Measurements from ENCODE around the gene RIPPLY2.

Gene RIPPLY2

DNA sequence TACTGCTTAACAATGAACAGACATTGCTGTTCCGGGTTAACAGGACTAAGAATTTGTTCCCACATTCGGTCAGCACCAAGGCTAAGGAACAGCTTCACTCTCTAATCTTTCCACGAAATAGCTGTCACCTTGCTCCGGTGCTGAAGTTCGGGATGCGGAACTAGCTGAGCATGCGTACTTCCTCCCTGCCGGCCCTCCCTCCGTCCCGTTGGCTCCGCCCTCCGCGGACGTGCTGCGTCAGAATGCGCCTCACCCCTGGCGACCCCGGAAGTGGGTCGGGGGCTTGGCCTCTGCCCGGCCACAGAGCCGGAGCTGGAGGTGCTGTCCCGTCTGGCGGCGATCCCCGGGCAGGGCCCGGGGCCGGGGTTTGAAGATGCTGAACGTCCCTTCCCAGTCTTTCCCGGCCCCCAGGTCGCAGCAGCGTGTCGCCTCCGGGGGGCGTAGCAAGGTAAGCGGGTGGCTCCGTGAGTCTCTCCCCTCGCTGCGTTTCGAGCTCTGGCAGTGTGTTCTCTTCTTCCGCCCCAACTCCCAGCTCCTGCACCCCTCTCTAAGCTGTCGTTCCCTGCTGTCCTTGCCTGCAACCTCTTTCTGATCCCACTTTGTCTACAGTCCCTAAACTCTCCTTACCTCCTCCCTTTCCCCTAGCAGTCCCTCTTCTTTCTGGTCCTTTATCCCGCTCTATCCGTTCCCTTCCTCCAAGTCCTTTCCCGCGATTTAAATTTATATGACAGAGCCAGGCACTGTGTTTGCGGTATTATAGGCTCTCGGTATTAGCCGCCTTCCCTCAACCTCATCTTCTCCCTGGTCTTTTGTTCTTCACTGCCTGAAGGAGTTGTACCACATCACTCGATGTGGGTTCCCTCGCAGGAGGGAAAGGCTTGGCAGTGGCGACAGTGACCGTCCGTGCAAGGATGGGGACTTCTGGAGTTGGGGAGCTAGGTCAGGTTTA, 6.5 kb downstream of the RIPPLY2 start, which contains the start of gene CYB5R4:
Gene CYB5R4 (plus strand): TSS at position 280 of the 949 bp plus-strand sequence. CDS start 94 bp downstream, at position 374.
- Histone ChIP-seq H3K4me1 (ENCODE audit: control insufficient read depth in 2 of 2, insufficient read depth in 2 of 2, low read length in 2 of 2) (peaks cover 7 to 8% of the 10 kb centered on the region in 2 donors), H3K9me3 (ENCODE audit: control insufficient read depth in 2 of 2, low read length in 2 of 2) (no peaks in the 10 kb centered on the region), H3K36me3 (ENCODE audit: control insufficient read depth in 2 of 2, insufficient read depth in 2 of 2, low read length in 2 of 2) (no peaks in the 10 kb centered on the region), H3K27ac (ENCODE audit: low read depth in 2 of 2, low read length in 2 of 2) (peak within 1 kb of the TSS; percentile 49 to 81), H3K27me3 (ENCODE audit: control insufficient read depth in 2 of 2, insufficient read depth in 2 of 2, low read length in 2 of 2) (peaks cover 2 to 9% of the 10 kb centered on the region in 2 donors), H3K4me3 (ENCODE audit: low read length in 2 of 2) (peak within 1 kb of the TSS; percentile 81 to 99), H3K9ac (ENCODE audit: low read depth in 1 of 2, low read length in 2 of 2) (peak within 1 kb of the TSS; percentile 71 to 83)

DNA sequence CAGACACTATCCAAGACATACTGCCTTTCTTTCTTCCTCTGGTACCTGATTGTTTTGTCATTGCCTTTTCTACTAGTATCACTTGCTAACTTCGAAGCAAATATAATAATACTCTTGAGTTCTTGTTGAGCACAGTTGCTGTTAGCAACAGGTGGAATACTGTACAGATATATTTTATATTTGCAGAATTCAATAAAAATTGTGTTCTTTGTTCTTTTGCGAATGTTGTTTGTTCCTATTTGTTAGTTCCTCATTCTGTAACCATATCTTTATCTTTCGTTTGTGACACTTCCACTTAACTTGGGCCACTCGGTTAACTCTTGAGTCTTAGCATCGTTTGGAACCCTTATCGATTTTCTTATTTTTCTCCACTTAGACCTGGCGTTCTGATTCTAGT, 7.2 kb downstream of the RIPPLY2 start:
- H3K27me3 ChIP-seq (ENCODE audit: control insufficient read depth in 2 of 2, insufficient read depth in 2 of 2, low read length in 2 of 2): peaks cover 2 to 4% of the 10 kb centered on the region in 2 donors
- H3K4me3 ChIP-seq (ENCODE audit: low read length in 2 of 2): peak overlapping the region; percentile 81 to 99
- H3K36me3 ChIP-seq (ENCODE audit: control insufficient read depth in 2 of 2, insufficient read depth in 2 of 2, low read length in 2 of 2): peaks cover 2 to 6% of the 10 kb centered on the region in 2 donors
- no peaks in the 10 kb centered on the region for H3K9me3 ChIP-seq (ENCODE audit: control insufficient read depth in 2 of 2, low read length in 2 of 2)
- peak overlapping the region; percentile 71 to 83 for H3K9ac ChIP-seq (ENCODE audit: low read depth in 1 of 2, low read length in 2 of 2)
- H3K4me1 ChIP-seq (ENCODE audit: control insufficient read depth in 2 of 2, insufficient read depth in 2 of 2, low read length in 2 of 2): peaks cover 7 to 8% of the 10 kb centered on the region in 2 donors
- H3K27ac ChIP-seq (ENCODE audit: low read depth in 2 of 2, low read length in 2 of 2): peak overlapping the region; percentile 49 to 81

DNA sequence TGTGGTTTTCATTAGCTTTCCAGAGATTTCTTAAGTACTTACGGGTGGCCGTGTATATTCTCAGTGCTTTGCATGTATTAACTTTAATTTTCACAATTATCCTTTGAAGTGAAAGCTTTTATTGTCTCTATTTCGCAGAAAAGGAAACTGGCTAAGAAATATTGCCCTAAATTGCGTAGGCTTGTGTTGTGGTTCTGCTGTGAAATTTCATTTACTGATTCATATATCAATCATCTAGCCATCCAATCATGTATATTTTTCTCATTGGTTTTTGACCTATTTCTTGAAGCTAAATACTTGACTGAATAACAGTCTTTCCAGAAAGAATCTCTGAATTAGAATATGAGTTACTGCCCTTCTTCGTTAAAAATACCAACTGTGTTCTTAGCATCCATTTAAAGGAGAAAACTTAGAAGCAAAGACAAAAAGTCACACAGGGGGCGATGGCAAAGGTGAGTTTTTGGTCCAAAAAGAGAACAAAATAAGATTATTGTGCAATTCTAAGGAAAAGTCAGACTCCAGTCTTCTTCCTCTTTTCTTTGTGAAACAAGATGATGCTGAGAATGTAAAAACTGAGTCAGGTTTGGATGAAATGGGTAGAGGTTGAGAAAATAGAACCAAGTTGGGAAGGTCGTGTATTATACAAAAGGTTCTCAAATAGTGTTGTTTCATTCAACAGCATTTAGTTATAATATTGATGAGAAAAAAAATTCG, 7.8 kb downstream of the RIPPLY2 start:
- Histone ChIP-seq H3K36me3 (ENCODE audit: control insufficient read depth in 2 of 2, insufficient read depth in 2 of 2, low read length in 2 of 2) (peaks cover 8% of the 10 kb centered on the region in 2 donors), H3K4me1 (ENCODE audit: control insufficient read depth in 2 of 2, insufficient read depth in 2 of 2, low read length in 2 of 2) (peaks cover 7 to 8% of the 10 kb centered on the region in 2 donors), H3K27ac (ENCODE audit: low read depth in 2 of 2, low read length in 2 of 2) (no peak overlapping the region), H3K27me3 (ENCODE audit: control insufficient read depth in 2 of 2, insufficient read depth in 2 of 2, low read length in 2 of 2) (no peaks in the 10 kb centered on the region), H3K9me3 (ENCODE audit: control insufficient read depth in 2 of 2, low read length in 2 of 2) (no peaks in the 10 kb centered on the region), H3K4me3 (ENCODE audit: low read length in 2 of 2) (peak overlapping the region; percentile 81 to 99), H3K9ac (ENCODE audit: low read depth in 1 of 2, low read length in 2 of 2) (no peak overlapping the region)

GRCh38 chr6:83862776-83863471, 9.8 kb downstream of the RIPPLY2 start:
- H3K36me3 ChIP-seq (ENCODE audit: control insufficient read depth in 2 of 2, insufficient read depth in 2 of 2, low read length in 2 of 2): peaks cover 17 to 18% of the 10 kb centered on the region in 2 donors
- no peak overlapping the region for H3K4me3 ChIP-seq (ENCODE audit: low read length in 2 of 2)
- peaks cover 0 to 2% of the 10 kb centered on the region in 2 donors for H3K9me3 ChIP-seq (ENCODE audit: control insufficient read depth in 2 of 2, low read length in 2 of 2)
- H3K27me3 ChIP-seq (ENCODE audit: control insufficient read depth in 2 of 2, insufficient read depth in 2 of 2, low read length in 2 of 2): no peaks in the 10 kb centered on the region
- no peak overlapping the region for H3K27ac ChIP-seq (ENCODE audit: low read depth in 2 of 2, low read length in 2 of 2)
- peaks cover 7 to 8% of the 10 kb centered on the region in 2 donors for H3K4me1 ChIP-seq (ENCODE audit: control insufficient read depth in 2 of 2, insufficient read depth in 2 of 2, low read length in 2 of 2)
- no peak overlapping the region for H3K9ac ChIP-seq (ENCODE audit: low read depth in 1 of 2, low read length in 2 of 2)

DNA sequence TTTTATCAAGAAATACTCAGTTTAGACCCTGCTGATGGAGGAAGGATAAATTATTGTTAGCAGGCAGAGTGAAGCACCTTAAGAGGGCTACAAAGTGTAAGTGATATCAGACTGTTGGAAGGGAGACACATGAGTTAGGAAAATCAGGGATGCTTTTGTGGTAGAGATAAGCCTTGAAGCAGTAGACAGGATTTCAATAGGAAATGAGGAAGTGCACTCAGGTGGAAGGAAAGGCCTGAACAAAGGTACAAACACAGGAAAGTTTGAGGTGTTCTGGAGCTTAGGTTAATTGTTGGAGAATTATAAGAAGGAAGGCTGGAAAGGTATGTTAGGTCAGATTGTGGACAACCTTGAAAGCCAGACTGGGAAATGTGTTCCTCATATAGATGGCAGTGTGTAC, 13.9 kb downstream of the RIPPLY2 start:
- H3K27ac ChIP-seq (ENCODE audit: low read depth in 2 of 2, low read length in 2 of 2): no peak overlapping the region
- peaks cover 17 to 19% of the 10 kb centered on the region in 2 donors for H3K36me3 ChIP-seq (ENCODE audit: control insufficient read depth in 2 of 2, insufficient read depth in 2 of 2, low read length in 2 of 2)
- H3K9ac ChIP-seq (ENCODE audit: low read depth in 1 of 2, low read length in 2 of 2): no peak overlapping the region

DNA sequence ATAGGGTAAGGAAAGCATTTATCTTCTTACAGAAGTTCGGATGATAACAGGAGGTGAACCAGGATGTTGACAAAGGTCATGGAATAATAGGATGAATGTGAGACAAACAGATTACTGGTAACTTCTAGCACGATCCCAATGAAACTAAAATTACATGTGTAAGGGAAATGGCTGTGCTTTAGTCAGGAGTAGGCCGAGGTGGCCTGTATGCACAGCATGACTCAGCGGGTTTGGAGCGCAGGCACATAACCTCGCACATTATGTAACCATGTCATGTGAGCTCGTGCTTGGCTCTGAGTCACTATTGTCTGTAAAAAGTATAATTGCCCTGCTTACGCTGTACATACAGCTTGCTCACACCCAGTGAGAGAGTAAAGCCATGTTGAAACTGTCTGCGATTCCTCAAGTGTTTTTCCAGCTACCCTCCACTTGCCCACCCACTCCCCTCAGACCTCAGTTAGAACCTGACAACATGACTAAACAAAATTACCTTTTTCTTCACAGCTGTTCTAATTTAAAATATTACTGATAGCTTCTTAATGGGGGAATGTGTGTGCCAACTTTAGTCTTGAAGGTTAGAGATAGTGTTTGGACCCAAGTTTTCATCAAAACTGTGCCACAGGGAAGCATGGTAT, 14.5 kb downstream of the RIPPLY2 start:
- no peak overlapping the region for H3K27ac ChIP-seq (ENCODE audit: low read depth in 2 of 2, low read length in 2 of 2)
- H3K9ac ChIP-seq (ENCODE audit: low read depth in 1 of 2, low read length in 2 of 2): no peak overlapping the region

More for the DNA sequence above, 13.9 kb downstream of the RIPPLY2 start:
- Histone ChIP-seq H3K27me3 (ENCODE audit: control insufficient read depth in 2 of 2, insufficient read depth in 2 of 2, low read length in 2 of 2) (no peaks in the 10 kb centered on the region), H3K4me1 (ENCODE audit: control insufficient read depth in 2 of 2, insufficient read depth in 2 of 2, low read length in 2 of 2) (no peaks in the 10 kb centered on the region), H3K4me3 (ENCODE audit: low read length in 2 of 2) (no peak overlapping the region), H3K9me3 (ENCODE audit: control insufficient read depth in 2 of 2, low read length in 2 of 2) (peaks cover 0 to 2% of the 10 kb centered on the region in 2 donors)

GRCh38 chr6:83868639-83869038, 15.5 kb downstream of the RIPPLY2 start:
- no peak overlapping the region for H3K4me3 ChIP-seq (ENCODE audit: low read length in 2 of 2)
- H3K9ac ChIP-seq (ENCODE audit: low read depth in 1 of 2, low read length in 2 of 2): no peak overlapping the region
- no peak overlapping the region for H3K27ac ChIP-seq (ENCODE audit: low read depth in 2 of 2, low read length in 2 of 2)
- H3K9me3 ChIP-seq (ENCODE audit: control insufficient read depth in 2 of 2, low read length in 2 of 2): peaks cover 0 to 2% of the 10 kb centered on the region in 2 donors
- no peaks in the 10 kb centered on the region for H3K4me1 ChIP-seq (ENCODE audit: control insufficient read depth in 2 of 2, insufficient read depth in 2 of 2, low read length in 2 of 2)
- H3K27me3 ChIP-seq (ENCODE audit: control insufficient read depth in 2 of 2, insufficient read depth in 2 of 2, low read length in 2 of 2): no peaks in the 10 kb centered on the region
- peaks cover 17 to 19% of the 10 kb centered on the region in 2 donors for H3K36me3 ChIP-seq (ENCODE audit: control insufficient read depth in 2 of 2, insufficient read depth in 2 of 2, low read length in 2 of 2)

More for the DNA sequence above, 14.5 kb downstream of the RIPPLY2 start:
- Histone ChIP-seq H3K9me3 (ENCODE audit: control insufficient read depth in 2 of 2, low read length in 2 of 2) (peaks cover 0 to 2% of the 10 kb centered on the region in 2 donors), H3K4me1 (ENCODE audit: control insufficient read depth in 2 of 2, insufficient read depth in 2 of 2, low read length in 2 of 2) (no peaks in the 10 kb centered on the region), H3K4me3 (ENCODE audit: low read length in 2 of 2) (no peak overlapping the region), H3K36me3 (ENCODE audit: control insufficient read depth in 2 of 2, insufficient read depth in 2 of 2, low read length in 2 of 2) (peaks cover 17 to 19% of the 10 kb centered on the region in 2 donors), H3K27me3 (ENCODE audit: control insufficient read depth in 2 of 2, insufficient read depth in 2 of 2, low read length in 2 of 2) (no peaks in the 10 kb centered on the region)

GRCh38 chr6:83870649-83871048, 17.5 kb downstream of the RIPPLY2 start:
- Histone ChIP-seq H3K27ac (ENCODE audit: low read depth in 2 of 2, low read length in 2 of 2) (no peak overlapping the region), H3K9ac (ENCODE audit: low read depth in 1 of 2, low read length in 2 of 2) (no peak overlapping the region), H3K27me3 (ENCODE audit: control insufficient read depth in 2 of 2, insufficient read depth in 2 of 2, low read length in 2 of 2) (no peaks in the 10 kb centered on the region), H3K4me3 (ENCODE audit: low read length in 2 of 2) (no peak overlapping the region), H3K4me1 (ENCODE audit: control insufficient read depth in 2 of 2, insufficient read depth in 2 of 2, low read length in 2 of 2) (no peaks in the 10 kb centered on the region), H3K9me3 (ENCODE audit: control insufficient read depth in 2 of 2, low read length in 2 of 2) (peaks cover 0 to 2% of the 10 kb centered on the region in 2 donors), H3K36me3 (ENCODE audit: control insufficient read depth in 2 of 2, insufficient read depth in 2 of 2, low read length in 2 of 2) (peaks cover 9 to 14% of the 10 kb centered on the region in 2 donors)

GRCh38 chr6:83872386-83873118, 19.4 kb downstream of the RIPPLY2 start:
- no peak overlapping the region for H3K27ac ChIP-seq (ENCODE audit: low read depth in 2 of 2, low read length in 2 of 2)

More at GRCh38 chr6:83872386-83873118, 19.4 kb downstream of the RIPPLY2 start:
- H3K27me3 ChIP-seq (ENCODE audit: control insufficient read depth in 2 of 2, insufficient read depth in 2 of 2, low read length in 2 of 2): no peaks in the 10 kb centered on the region
- peaks cover 2 to 4% of the 10 kb centered on the region in 2 donors for H3K36me3 ChIP-seq (ENCODE audit: control insufficient read depth in 2 of 2, insufficient read depth in 2 of 2, low read length in 2 of 2)
- H3K4me3 ChIP-seq (ENCODE audit: low read length in 2 of 2): no peak overlapping the region
- peaks cover 0 to 1% of the 10 kb centered on the region in 2 donors for H3K9me3 ChIP-seq (ENCODE audit: control insufficient read depth in 2 of 2, low read length in 2 of 2)
- no peaks in the 10 kb centered on the region for H3K4me1 ChIP-seq (ENCODE audit: control insufficient read depth in 2 of 2, insufficient read depth in 2 of 2, low read length in 2 of 2)
- no peak overlapping the region for H3K9ac ChIP-seq (ENCODE audit: low read depth in 1 of 2, low read length in 2 of 2)
